Breast epithelium (tissue), 4 donors: Measurements from ENCODE around the gene CDR2. TPM values are rescaled to one million over a fixed set of nuclear protein-coding genes. Genes with fewer than 3 reads are reported as not detected.
A peak's percentile ranks its signal among the peaks of the same experiment; 100 is the strongest.

Experiments
- DNase-seq, 2 donors: peaks; one replicate each; pipeline ENCODE4 v3.0.0-alpha.2; 2019; ENCODE audit warnings: low spot score in 2 of 2
- H3K27ac ChIP-seq, 2 donors: fragments of 200-600 bp; sonication (generic) in 1 of 2; one replicate each; pipeline ENCODE4 v1.5.1; 2016 to 2019; ENCODE audit warnings: mild to moderate bottlenecking in 1 of 2
- H3K27me3 ChIP-seq, 2 donors: fragments of 200-600 bp; sonication (generic) in 1 of 2; one replicate each; pipeline versions ENCODE4 v1.5.1 to v1.6.0; 2017 to 2019; ENCODE audit warnings: control low read depth in 1 of 2, mild to moderate bottlenecking in 1 of 2
- H3K36me3 ChIP-seq: fragments of 200-600 bp; one replicate; pipeline ENCODE4 v1.5.1; 2019
- H3K4me1 ChIP-seq, 2 donors: fragments of 200-600 bp; sonication (generic); one replicate each; pipeline ENCODE4 v1.5.1; 2016 to 2019; ENCODE audit warnings: control low read depth in 1 of 2
- H3K4me3 ChIP-seq, 3 donors: fragments of 200-600 bp; sonication (generic); 1 replicate in 2 of 3; 2 replicates in 1 of 3; pipeline ENCODE4 v1.5.1; 2016 to 2019; ENCODE audit warnings: mild to moderate bottlenecking in 3 of 3, moderate library complexity in 2 of 3
- H3K9me3 ChIP-seq, 2 donors: fragments of 200-600 bp; sonication (generic) in 1 of 2; one replicate each; pipeline ENCODE4 v1.5.1; 2016 to 2019; ENCODE audit warnings: control low read depth in 1 of 2
- POLR2A ChIP-seq: fragments of 450-650 bp; IDR thresholded peaks from one replicate; pipeline ENCODE4 v1.6.1; 2016; ENCODE audit warnings: antibody characterized with exemption, mild to moderate bottlenecking, moderate library complexity
- POLR2AphosphoS5 ChIP-seq, 3 donors: sonication (generic); formaldehyde crosslinking; IDR thresholded peaks; one replicate each; pipeline ENCODE4 v1.6.1; 2017; ENCODE audit warnings: antibody characterized with exemption in 3 of 3
- intact Hi-C: fragments of 100-400 bp; cut with DNase I; formaldehyde crosslinking; loops from one replicate; pipeline ENCODE4 v1.15.1; 2023; ENCODE audit warnings: low total_unique reads
- total RNA-seq, 3 donors: library from RNA; depleted of rRNA; stranded (reverse); fragments of >200 nt; gene quantifications; one replicate each; pipeline ENCODE4 v1.1.0, GENCODE V29; 2016
- TF ChIP-seq, protein P1 (sequence below), 3 donors: fragments of 450-650 bp; IDR thresholded peaks; one replicate each; pipeline ENCODE4 v1.5.1; 2016 to 2017; ENCODE audit warnings: antibody characterized with exemption in 3 of 3, mild to moderate bottlenecking in 3 of 3, moderate library complexity in 3 of 3

CDR2 gene
- total RNA-seq, 3 donors from 2014 or later = 20.2 to 37.5 (median 26.9) TPM

DNA sequence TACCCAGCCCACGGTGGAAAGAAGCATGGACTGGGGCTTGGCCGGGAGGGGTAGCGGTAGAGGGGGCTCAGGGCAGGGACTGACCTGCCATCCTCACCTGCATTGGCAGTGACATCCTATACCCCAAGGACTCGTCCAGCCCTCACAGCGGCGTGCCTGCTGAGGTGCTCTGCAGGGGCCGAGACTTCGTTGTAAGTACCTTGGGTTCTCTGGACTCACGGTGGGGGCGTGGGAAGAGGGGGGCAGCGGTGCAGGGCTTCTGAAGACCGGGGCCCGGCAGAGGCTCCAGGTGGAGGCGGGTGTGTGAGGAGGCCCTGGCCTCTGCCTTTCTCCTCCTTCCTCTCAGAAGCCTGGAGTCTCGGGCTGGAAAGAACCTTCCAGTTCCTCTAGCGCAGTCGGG lies 51.7 kb downstream of the CDR2 start:
- Histone ChIP-seq H3K27ac (no peak overlapping the region), H3K36me3 (no peaks in the 10 kb centered on the region), H3K4me3 (no peak overlapping the region), H3K9me3 (no peaks in the 10 kb centered on the region), H3K27me3 (no peaks in the 10 kb centered on the region), H3K4me1 (no peaks in the 10 kb centered on the region)
- intact Hi-C loops = no loop called here
- peak in 1 of 2 donors; percentile 46 for DNase-seq
- no peak for TF ChIP-seq POLR2AphosphoS5 (IDR thresholded peaks at IDR 0.05)
- TF ChIP-seq POLR2A = no peak
- TF ChIP-seq, protein P1, sequence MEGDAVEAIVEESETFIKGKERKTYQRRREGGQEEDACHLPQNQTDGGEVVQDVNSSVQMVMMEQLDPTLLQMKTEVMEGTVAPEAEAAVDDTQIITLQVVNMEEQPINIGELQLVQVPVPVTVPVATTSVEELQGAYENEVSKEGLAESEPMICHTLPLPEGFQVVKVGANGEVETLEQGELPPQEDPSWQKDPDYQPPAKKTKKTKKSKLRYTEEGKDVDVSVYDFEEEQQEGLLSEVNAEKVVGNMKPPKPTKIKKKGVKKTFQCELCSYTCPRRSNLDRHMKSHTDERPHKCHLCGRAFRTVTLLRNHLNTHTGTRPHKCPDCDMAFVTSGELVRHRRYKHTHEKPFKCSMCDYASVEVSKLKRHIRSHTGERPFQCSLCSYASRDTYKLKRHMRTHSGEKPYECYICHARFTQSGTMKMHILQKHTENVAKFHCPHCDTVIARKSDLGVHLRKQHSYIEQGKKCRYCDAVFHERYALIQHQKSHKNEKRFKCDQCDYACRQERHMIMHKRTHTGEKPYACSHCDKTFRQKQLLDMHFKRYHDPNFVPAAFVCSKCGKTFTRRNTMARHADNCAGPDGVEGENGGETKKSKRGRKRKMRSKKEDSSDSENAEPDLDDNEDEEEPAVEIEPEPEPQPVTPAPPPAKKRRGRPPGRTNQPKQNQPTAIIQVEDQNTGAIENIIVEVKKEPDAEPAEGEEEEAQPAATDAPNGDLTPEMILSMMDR (IDR thresholded peaks at IDR 0.05) = no peak

DNA sequence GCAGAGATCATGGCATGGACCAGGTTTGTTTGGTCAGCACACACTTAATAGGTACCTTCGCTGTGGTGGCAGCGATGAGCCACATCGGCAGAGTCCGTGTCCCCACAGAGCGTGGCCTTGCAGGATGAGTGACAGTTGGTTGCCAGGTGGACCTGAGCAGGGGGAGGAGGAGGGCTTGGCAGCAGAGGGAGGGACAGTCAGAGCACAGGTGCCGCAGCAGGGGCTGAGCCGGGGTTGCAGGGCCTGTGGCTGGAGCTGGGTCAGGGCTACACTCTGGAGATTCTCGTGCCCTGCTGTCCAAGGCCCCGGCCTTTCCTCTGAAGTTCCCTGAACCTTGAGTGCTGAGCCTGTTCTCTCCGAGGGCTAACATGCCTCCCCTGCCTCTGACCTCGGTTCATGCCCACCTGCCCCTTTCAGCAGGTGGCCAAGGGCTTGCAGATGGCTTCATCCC lies 52.4 kb downstream of the CDR2 start:
- no peaks in the 10 kb centered on the region for H3K9me3 ChIP-seq

DNA sequence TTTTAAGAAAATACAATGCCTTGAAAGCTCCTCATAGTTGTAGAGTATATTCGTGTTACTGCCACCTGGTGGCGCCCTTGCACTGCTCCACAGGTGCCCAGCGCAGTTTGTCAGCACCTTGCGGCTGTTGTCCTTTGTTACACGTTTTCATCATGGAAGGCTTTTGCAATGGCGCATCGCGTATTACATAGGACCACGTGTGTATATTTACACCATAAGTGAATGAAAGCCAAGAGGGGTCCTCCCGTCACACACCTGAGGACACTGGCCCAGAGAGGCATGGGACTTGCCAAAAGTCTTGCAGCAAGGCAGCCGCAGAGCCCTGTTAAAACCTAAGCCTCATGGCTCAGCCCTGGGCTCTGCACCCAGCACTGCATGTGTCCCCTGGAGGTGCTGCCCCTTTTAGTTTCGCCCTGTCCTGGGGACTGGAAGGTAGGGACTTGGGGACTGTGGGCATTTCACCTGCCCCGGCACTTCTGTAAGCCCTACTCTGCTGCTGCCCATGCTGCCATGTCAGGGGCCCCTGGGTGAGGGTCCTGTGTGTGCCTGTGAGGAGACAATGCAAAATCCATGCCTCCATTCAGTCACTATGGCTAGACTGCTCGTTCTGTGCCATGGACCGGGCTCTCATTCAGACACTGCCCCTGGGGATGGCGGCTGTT lies 52.9 kb downstream of the CDR2 start:
- Histone ChIP-seq H3K27ac (no peak overlapping the region), H3K27me3 (no peaks in the 10 kb centered on the region), H3K36me3 (no peaks in the 10 kb centered on the region), H3K4me1 (no peaks in the 10 kb centered on the region), H3K9me3 (no peaks in the 10 kb centered on the region), H3K4me3 (no peak overlapping the region)
- TF ChIP-seq POLR2A (no peak), POLR2AphosphoS5 (IDR thresholded peaks at IDR 0.05) (peak; percentile 25 to 57 (median 56))
- TF ChIP-seq, protein P1 (IDR thresholded peaks at IDR 0.05) = peak; percentile 76 to 94 (median 91)
- intact Hi-C loops = no loop called here
- DNase-seq = peak; percentile 60 to 75

More for the DNA sequence above, 52.4 kb downstream of the CDR2 start:
- TF ChIP-seq POLR2A (no peak), POLR2AphosphoS5 (IDR thresholded peaks at IDR 0.05) (no peak)
- TF ChIP-seq, protein P1 (IDR thresholded peaks at IDR 0.05) = no peak
- intact Hi-C loops = no loop called here
- no peaks in the 10 kb centered on the region for H3K27me3 ChIP-seq
- H3K27ac ChIP-seq = no peak overlapping the region
- no peak for DNase-seq
- no peaks in the 10 kb centered on the region for H3K4me1 ChIP-seq
- H3K4me3 ChIP-seq = no peak overlapping the region
- no peaks in the 10 kb centered on the region for H3K36me3 ChIP-seq

DNA sequence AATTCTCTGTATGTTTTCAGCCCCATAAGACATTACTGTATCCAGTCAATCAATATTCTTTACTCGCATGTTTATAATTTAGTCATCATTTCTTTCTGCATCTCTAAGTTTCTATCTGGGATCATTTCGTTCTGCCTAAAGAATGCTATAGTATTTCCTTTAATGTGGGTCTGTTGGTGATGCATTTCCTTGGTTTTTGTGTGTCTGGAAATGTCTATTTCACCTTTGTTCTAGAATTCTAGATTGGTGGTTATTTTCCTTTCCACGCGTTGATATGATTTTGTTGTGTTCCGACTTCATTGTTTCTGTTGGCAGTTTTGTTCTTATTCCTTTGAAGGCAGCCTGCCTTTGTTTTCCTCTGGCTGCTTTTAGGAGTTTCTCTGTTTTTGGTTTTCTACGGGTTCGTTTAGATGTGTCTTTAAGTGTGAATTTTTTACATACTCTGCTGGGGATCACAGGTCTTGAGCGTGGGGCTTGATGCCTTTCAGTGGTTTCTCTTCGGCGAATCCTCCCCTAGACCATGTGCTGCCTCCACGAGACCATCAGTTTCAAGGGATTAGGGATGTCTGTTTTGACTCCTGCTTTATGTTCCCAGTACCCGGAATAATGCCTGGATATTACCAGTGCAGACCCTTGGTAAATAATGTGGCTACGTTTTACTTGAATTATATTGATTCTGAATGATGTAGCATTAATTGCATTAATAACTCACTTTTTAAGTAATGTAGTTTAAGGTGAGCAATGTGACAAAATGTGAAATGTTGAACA lies 53.7 kb downstream of the CDR2 start:
- H3K9me3 ChIP-seq = no peaks in the 10 kb centered on the region
- H3K4me1 ChIP-seq = no peaks in the 10 kb centered on the region
- no peaks in the 10 kb centered on the region for H3K36me3 ChIP-seq
- no peaks in the 10 kb centered on the region for H3K27me3 ChIP-seq
- no peak overlapping the region for H3K4me3 ChIP-seq
- intact Hi-C loops = no loop called here
- H3K27ac ChIP-seq = no peak overlapping the region
- DNase-seq = no peak
- TF ChIP-seq POLR2AphosphoS5 (IDR thresholded peaks at IDR 0.05) = no peak
- TF ChIP-seq POLR2A = no peak
- TF ChIP-seq, protein P1 (IDR thresholded peaks at IDR 0.05) = no peak
